Body of pancreas (tissue), 4 donors: ENCODE measurements around the gene GNAI1.

Source experiments
- POLR2A ChIP-seq, 3 donors: fragments of 450-650 bp; IDR thresholded peaks; one replicate each; pipeline ENCODE4 v1.6.1; 2016; ENCODE audit warnings: antibody characterized with exemption in 3 of 3, mild to moderate bottlenecking in 2 of 3
- TF ChIP-seq, protein P1 (sequence below), 7 experiments: fragments of 450-650 bp in 4 of 7; fragments of 200-600 bp in 3 of 7; sonication (generic) in 3 of 7; IDR thresholded peaks; one replicate each; pipeline ENCODE4 v1.5.1; 2016 to 2019; ENCODE audit warnings: antibody characterized with exemption in 7 of 7

DNA sequence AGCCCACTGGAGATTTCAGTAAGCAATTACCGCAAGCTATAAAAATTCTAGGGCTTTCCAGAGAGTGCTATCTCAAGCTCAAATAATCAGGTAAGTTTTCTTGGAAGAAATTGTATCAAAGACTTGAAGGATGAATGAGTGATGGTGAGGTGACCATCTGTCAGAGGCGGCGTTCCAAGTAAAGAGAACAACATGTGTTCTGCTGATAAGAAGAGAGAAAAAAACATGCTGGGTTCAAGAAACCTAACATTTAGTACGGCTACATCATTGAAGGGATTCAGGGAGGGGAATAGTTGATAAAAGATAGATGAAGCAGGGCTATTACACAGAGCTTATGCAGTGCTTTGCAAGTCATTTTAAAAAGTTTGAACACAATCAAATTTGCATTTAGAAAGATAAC lies 100.7 kb downstream of the GNAI1 start:
- TF ChIP-seq POLR2A (IDR thresholded peaks at IDR 0.05): no peak
- TF ChIP-seq, protein P1, sequence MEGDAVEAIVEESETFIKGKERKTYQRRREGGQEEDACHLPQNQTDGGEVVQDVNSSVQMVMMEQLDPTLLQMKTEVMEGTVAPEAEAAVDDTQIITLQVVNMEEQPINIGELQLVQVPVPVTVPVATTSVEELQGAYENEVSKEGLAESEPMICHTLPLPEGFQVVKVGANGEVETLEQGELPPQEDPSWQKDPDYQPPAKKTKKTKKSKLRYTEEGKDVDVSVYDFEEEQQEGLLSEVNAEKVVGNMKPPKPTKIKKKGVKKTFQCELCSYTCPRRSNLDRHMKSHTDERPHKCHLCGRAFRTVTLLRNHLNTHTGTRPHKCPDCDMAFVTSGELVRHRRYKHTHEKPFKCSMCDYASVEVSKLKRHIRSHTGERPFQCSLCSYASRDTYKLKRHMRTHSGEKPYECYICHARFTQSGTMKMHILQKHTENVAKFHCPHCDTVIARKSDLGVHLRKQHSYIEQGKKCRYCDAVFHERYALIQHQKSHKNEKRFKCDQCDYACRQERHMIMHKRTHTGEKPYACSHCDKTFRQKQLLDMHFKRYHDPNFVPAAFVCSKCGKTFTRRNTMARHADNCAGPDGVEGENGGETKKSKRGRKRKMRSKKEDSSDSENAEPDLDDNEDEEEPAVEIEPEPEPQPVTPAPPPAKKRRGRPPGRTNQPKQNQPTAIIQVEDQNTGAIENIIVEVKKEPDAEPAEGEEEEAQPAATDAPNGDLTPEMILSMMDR (IDR thresholded peaks at IDR 0.05): no peak
